DOHH2 (cell line): Measurements from ENCODE around the gene DSP.

Experiments
- CTCF ChIP-seq: fragments of 200-600 bp; sonication (generic); IDR thresholded peaks from one replicate; pipeline ENCODE4 v1.5.1; 2014; ENCODE audit warnings: antibody characterized with exemption, mild to moderate bottlenecking, low read depth, low read length; ENCODE audit not compliant: poor library complexity, severe bottlenecking
- EZH2phosphoT487 ChIP-seq: fragments of 200-600 bp; sonication (generic); IDR thresholded peaks from 2 replicates; pipeline ENCODE4 v1.6.1; 2017; ENCODE audit warnings: borderline replicate concordance, mild to moderate bottlenecking, antibody characterized with exemption, low read length, moderate library complexity, mixed read lengths

GRCh38 chr6:7513529-7513928 is 27.9 kb upstream of the DSP start:
- TF ChIP-seq CTCF, result no peak
- no peak for TF ChIP-seq EZH2phosphoT487
